Mesothelial cell of epicardium (in vitro differentiated cells): ENCODE measurements around the gene SFT2D1. TPM values are rescaled to one million over a fixed set of nuclear protein-coding genes. Genes with fewer than 3 reads are reported as not detected.

Experiments
- DNase-seq, 2 experiments: peaks; one replicate each; pipeline ENCODE4 v3.0.0; 2021; ENCODE audit warnings: low spot score in 2 of 2; ENCODE audit not compliant: unreplicated experiment in 2 of 2
- H3K27ac Mint-ChIP-seq: 2 replicates; pipeline ENCODE4 v1.8.0; 2021; ENCODE audit warnings: mixed read lengths
- H3K27me3 Mint-ChIP-seq: 2 replicates; pipeline ENCODE4 v1.8.0; 2021; ENCODE audit warnings: low read depth, mixed read lengths
- H3K36me3 Mint-ChIP-seq: 2 replicates; pipeline ENCODE4 v1.8.0; 2021; ENCODE audit warnings: mixed read lengths
- H3K4me1 Mint-ChIP-seq: 2 replicates; pipeline ENCODE4 v1.8.0; 2021; ENCODE audit warnings: mixed read lengths
- H3K4me3 Mint-ChIP-seq: 2 replicates; pipeline ENCODE4 v1.8.0; 2021; ENCODE audit warnings: mild to moderate bottlenecking, moderate library complexity, mixed read lengths
- H3K9me3 Mint-ChIP-seq: 2 replicates; pipeline ENCODE4 v1.8.0; 2021; ENCODE audit warnings: mixed read lengths
- CTCF ChIP-seq: fragments of 200-600 bp; sonication (generic); IDR thresholded peaks from one replicate; pipeline ENCODE4 v1.5.0; 2021; ENCODE audit warnings: antibody characterized with exemption; ENCODE audit not compliant: unreplicated experiment
- total RNA-seq: library from RNA; stranded (reverse); gene quantifications from 3 replicates; pipeline ENCODE4 v1.2.1, GENCODE V29; 2021

SFT2D1 gene
- total RNA-seq, 1 donor from 2014 or later: 26.8 TPM

GRCh38 chr6:166379800-166380199 lies 37.5 kb upstream of the SFT2D1 start:
- DNase-seq: no peak
- H3K4me3 Mint-ChIP-seq: no peak overlapping the region
- H3K27ac Mint-ChIP-seq: no peak overlapping the region
- H3K36me3 Mint-ChIP-seq: no peaks in the 10 kb centered on the region
- H3K4me1 Mint-ChIP-seq: peaks cover 15% of the 10 kb centered on the region
- no peak for TF ChIP-seq CTCF
- H3K27me3 Mint-ChIP-seq: no peaks in the 10 kb centered on the region
- no peaks in the 10 kb centered on the region for H3K9me3 Mint-ChIP-seq

GRCh38 chr6:166379103-166379586 lies 36.8 kb upstream of the SFT2D1 start:
- Mint-ChIP-seq H3K36me3 (no peaks in the 10 kb centered on the region), H3K27me3 (no peaks in the 10 kb centered on the region), H3K4me1 (peaks cover 13% of the 10 kb centered on the region), H3K27ac (no peak overlapping the region), H3K9me3 (no peaks in the 10 kb centered on the region), H3K4me3 (no peak overlapping the region)
- no peak for DNase-seq
- no peak for TF ChIP-seq CTCF

- peaks cover 9% of the 10 kb centered on the region for H3K4me1 Mint-ChIP-seq
- H3K9me3 Mint-ChIP-seq: no peaks in the 10 kb centered on the region
- TF ChIP-seq CTCF: no peak
- H3K27me3 Mint-ChIP-seq: no peaks in the 10 kb centered on the region
- no peak overlapping the region for H3K4me3 Mint-ChIP-seq
- no peak overlapping the region for H3K27ac Mint-ChIP-seq
- no peaks in the 10 kb centered on the region for H3K36me3 Mint-ChIP-seq
- no peak for DNase-seq
Observed at GRCh38 chr6:166377721-166378120, 35.4 kb upstream of the SFT2D1 start.

- Mint-ChIP-seq H3K36me3 (no peaks in the 10 kb centered on the region), H3K4me1 (no peaks in the 10 kb centered on the region), H3K27me3 (no peaks in the 10 kb centered on the region)
Observed at GRCh38 chr6:166375013-166375412, 32.7 kb upstream of the SFT2D1 start.

GRCh38 chr6:166370489-166370888 lies 28.1 kb upstream of the SFT2D1 start:
- Mint-ChIP-seq H3K36me3 (no peaks in the 10 kb centered on the region), H3K4me3 (no peak overlapping the region), H3K9me3 (no peaks in the 10 kb centered on the region), H3K4me1 (no peaks in the 10 kb centered on the region), H3K27me3 (no peaks in the 10 kb centered on the region), H3K27ac (no peak overlapping the region)
- no peak for TF ChIP-seq CTCF
- DNase-seq: no peak

More at GRCh38 chr6:166375013-166375412, 32.7 kb upstream of the SFT2D1 start:
- no peak for TF ChIP-seq CTCF
- Mint-ChIP-seq H3K9me3 (no peaks in the 10 kb centered on the region), H3K4me3 (no peak overlapping the region), H3K27ac (no peak overlapping the region)
- DNase-seq: no peak

GRCh38 chr6:166369782-166370181 lies 27.4 kb upstream of the SFT2D1 start:
- H3K36me3 Mint-ChIP-seq: no peaks in the 10 kb centered on the region
- no peaks in the 10 kb centered on the region for H3K9me3 Mint-ChIP-seq
- no peak for DNase-seq
- H3K4me3 Mint-ChIP-seq: no peak overlapping the region
- H3K27ac Mint-ChIP-seq: no peak overlapping the region
- TF ChIP-seq CTCF: no peak
- no peaks in the 10 kb centered on the region for H3K4me1 Mint-ChIP-seq
- no peaks in the 10 kb centered on the region for H3K27me3 Mint-ChIP-seq
